Type B pancreatic cell (in vitro differentiated cells): ENCODE results near the gene SNN. TPM values are rescaled to one million over a fixed set of nuclear protein-coding genes. Genes with fewer than 3 reads are reported as not detected.

ENCODE experiments used
- DNase-seq: peaks from one replicate; pipeline ENCODE4 v3.0.0; 2021; ENCODE audit warnings: mixed read lengths; ENCODE audit not compliant: unreplicated experiment; ENCODE audit errors: extremely low spot score
- H3K27ac Mint-ChIP-seq: 2 replicates; pipeline ENCODE4 v1.8.0; 2021; ENCODE audit warnings: mild to moderate bottlenecking, mixed read lengths
- H3K27me3 Mint-ChIP-seq: 2 replicates; pipeline ENCODE4 v1.8.0; 2021; ENCODE audit warnings: mixed read lengths
- H3K36me3 Mint-ChIP-seq: 2 replicates; pipeline ENCODE4 v1.8.0; 2021; ENCODE audit warnings: mixed read lengths
- H3K4me1 Mint-ChIP-seq: one replicate; pipeline ENCODE4 v1.8.0; 2021; ENCODE audit warnings: mixed read lengths; ENCODE audit not compliant: unreplicated experiment
- H3K4me3 Mint-ChIP-seq: 2 replicates; pipeline ENCODE4 v1.8.0; 2021; ENCODE audit warnings: mild to moderate bottlenecking, mixed read lengths
- H3K9me3 Mint-ChIP-seq: 2 replicates; pipeline ENCODE4 v1.8.0; 2021; ENCODE audit warnings: mixed read lengths
- CTCF ChIP-seq: fragments of 200-600 bp; sonication (generic); conservative IDR thresholded peaks from 2 replicates; pipeline ENCODE4 v1.5.0; 2021; ENCODE audit warnings: antibody characterized with exemption, mild to moderate bottlenecking
- total RNA-seq: library from RNA; stranded (reverse); gene quantifications from 2 replicates; pipeline ENCODE4 v1.2.1, GENCODE V29; 2021; ENCODE audit warnings: low replicate concordance

The SNN gene
- total RNA-seq, 1 donor from 2014 or later = 44.0 TPM

- no peak overlapping the region for H3K27ac Mint-ChIP-seq
- peaks cover 18% of the 10 kb centered on the region for H3K4me1 Mint-ChIP-seq
- no peak for TF ChIP-seq CTCF
- no peaks in the 10 kb centered on the region for H3K36me3 Mint-ChIP-seq
- no peaks in the 10 kb centered on the region for H3K27me3 Mint-ChIP-seq
- no peaks in the 10 kb centered on the region for H3K9me3 Mint-ChIP-seq
- DNase-seq = no peak
- no peak overlapping the region for H3K4me3 Mint-ChIP-seq
Measured at GRCh38 chr16:11632455-11632939, 35.8 kb upstream of the SNN start.

GRCh38 chr16:11633113-11633512, 35.1 kb upstream of the SNN start:
- Mint-ChIP-seq H3K36me3 (no peaks in the 10 kb centered on the region), H3K27ac (no peak overlapping the region), H3K9me3 (no peaks in the 10 kb centered on the region), H3K4me1 (peaks cover 15% of the 10 kb centered on the region), H3K4me3 (no peak overlapping the region), H3K27me3 (no peaks in the 10 kb centered on the region)
- DNase-seq = no peak
- no peak for TF ChIP-seq CTCF

GRCh38 chr16:11634312-11634711, 33.9 kb upstream of the SNN start:
- Mint-ChIP-seq H3K36me3 (no peaks in the 10 kb centered on the region), H3K4me3 (no peak overlapping the region), H3K9me3 (no peaks in the 10 kb centered on the region), H3K27me3 (no peaks in the 10 kb centered on the region), H3K27ac (no peak overlapping the region), H3K4me1 (peaks cover 9% of the 10 kb centered on the region)
- TF ChIP-seq CTCF = no peak
- no peak for DNase-seq

- peak overlapping the region; percentile 81 for H3K27ac Mint-ChIP-seq
Measured at GRCh38 chr16:11635113-11635652, 33.1 kb upstream of the SNN start.

GRCh38 chr16:11635679-11636171, 32.5 kb upstream of the SNN start:
- TF ChIP-seq CTCF = no peak
- Mint-ChIP-seq H3K9me3 (no peaks in the 10 kb centered on the region), H3K4me3 (peak overlapping the region; percentile 76), H3K27me3 (no peaks in the 10 kb centered on the region), H3K36me3 (no peaks in the 10 kb centered on the region), H3K27ac (peak overlapping the region; percentile 81), H3K4me1 (peaks cover 17% of the 10 kb centered on the region)
- DNase-seq = no peak

More at GRCh38 chr16:11635113-11635652, 33.1 kb upstream of the SNN start:
- no peak for DNase-seq
- TF ChIP-seq CTCF = no peak
- no peaks in the 10 kb centered on the region for H3K36me3 Mint-ChIP-seq
- no peaks in the 10 kb centered on the region for H3K9me3 Mint-ChIP-seq
- no peaks in the 10 kb centered on the region for H3K27me3 Mint-ChIP-seq
- H3K4me1 Mint-ChIP-seq = peaks cover 12% of the 10 kb centered on the region
- no peak overlapping the region for H3K4me3 Mint-ChIP-seq
